ENCODE results near the gene TCF19. TPM values are rescaled to one million over a fixed set of nuclear protein-coding genes. Genes with fewer than 3 reads are reported as not detected.

The TCF19 gene
- total RNA-seq (2014; rRNA removed; shearing (Covaris generic)): 61.4 and 68.1 TPM in 2 replicates

- H3K9me3 ChIP-seq (replicated peaks): no peaks in the 10 kb centered on the region
- peak within 1 kb of the TSS; percentile 62 for H3K4me3 ChIP-seq
- H3K36me3 ChIP-seq: peaks cover 60% of the 10 kb centered on the region
- no peaks in the 10 kb centered on the region for H3K27me3 ChIP-seq (replicated peaks)
- H3K27ac ChIP-seq: peak within 1 kb of the TSS; percentile 59
- peaks cover 17% of the 10 kb centered on the region for H3K4me1 ChIP-seq (replicated peaks)
- DNase-seq (ENCODE audit: low read depth in 1 of 2, low spot score in 2 of 2): peak; percentile 99
Measured at GRCh38 chr6:31158140-31158862, at the start of gene TCF19. Gene TCF19, plus strand, starts transcription at chr6:31158589. Its CDS starts 881 bp downstream, at chr6:31159470.

- no peak for DNase-seq (ENCODE audit: low read depth in 1 of 2, low spot score in 2 of 2)
- no peaks in the 10 kb centered on the region for H3K36me3 ChIP-seq
- H3K27me3 ChIP-seq (replicated peaks): no peaks in the 10 kb centered on the region
- H3K9me3 ChIP-seq (replicated peaks): no peaks in the 10 kb centered on the region
- no peak overlapping the region for H3K27ac ChIP-seq
- H3K4me3 ChIP-seq: no peak overlapping the region
- H3K4me1 ChIP-seq (replicated peaks): peaks cover 33% of the 10 kb centered on the region
Measured at GRCh38 chr6:31110825-31111582, 47.4 kb upstream of the TCF19 start.

DNA sequence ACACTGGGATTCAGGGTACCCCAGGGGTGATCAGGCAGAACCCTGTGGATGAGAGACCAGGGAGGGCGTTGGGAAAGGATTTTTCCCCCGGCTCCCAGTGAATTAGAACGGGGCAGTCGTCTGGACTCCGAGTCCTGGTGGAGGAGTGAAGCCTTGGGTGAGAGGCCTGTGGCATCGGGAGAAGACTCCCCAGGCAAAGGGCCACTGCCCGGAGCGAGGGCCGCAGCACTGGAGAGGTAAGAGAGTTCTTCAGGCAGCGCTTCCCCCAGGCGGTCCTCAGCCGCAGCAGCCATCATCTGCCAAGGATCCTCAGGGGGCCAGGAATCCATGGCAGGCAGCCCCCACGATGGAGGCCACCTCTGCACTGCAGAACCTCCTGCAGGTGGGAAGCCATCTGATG, 46.7 kb upstream of the TCF19 start:
- no peaks in the 10 kb centered on the region for H3K36me3 ChIP-seq
- H3K9me3 ChIP-seq (replicated peaks): no peaks in the 10 kb centered on the region
- peaks cover 34% of the 10 kb centered on the region for H3K4me1 ChIP-seq (replicated peaks)
- no peak for DNase-seq (ENCODE audit: low read depth in 1 of 2, low spot score in 2 of 2)
- no peak overlapping the region for H3K4me3 ChIP-seq
- H3K27ac ChIP-seq: no peak overlapping the region
- H3K27me3 ChIP-seq (replicated peaks): no peaks in the 10 kb centered on the region

- Histone ChIP-seq H3K36me3 (no peaks in the 10 kb centered on the region), H3K9me3 (replicated peaks) (no peaks in the 10 kb centered on the region), H3K4me1 (replicated peaks) (peaks cover 34% of the 10 kb centered on the region), H3K27me3 (replicated peaks) (no peaks in the 10 kb centered on the region), H3K4me3 (no peak within 1 kb of the TSS), H3K27ac (no peak within 1 kb of the TSS)
- no peak for DNase-seq (ENCODE audit: low read depth in 1 of 2, low spot score in 2 of 2)
Measured at GRCh38 chr6:31112478-31112877, 45.9 kb upstream of the TCF19 start, which contains the start of gene C6orf15. Gene C6orf15, minus strand, starts transcription at chr6:31112575. Its CDS starts 20 bp downstream, at chr6:31112555.

DNA sequence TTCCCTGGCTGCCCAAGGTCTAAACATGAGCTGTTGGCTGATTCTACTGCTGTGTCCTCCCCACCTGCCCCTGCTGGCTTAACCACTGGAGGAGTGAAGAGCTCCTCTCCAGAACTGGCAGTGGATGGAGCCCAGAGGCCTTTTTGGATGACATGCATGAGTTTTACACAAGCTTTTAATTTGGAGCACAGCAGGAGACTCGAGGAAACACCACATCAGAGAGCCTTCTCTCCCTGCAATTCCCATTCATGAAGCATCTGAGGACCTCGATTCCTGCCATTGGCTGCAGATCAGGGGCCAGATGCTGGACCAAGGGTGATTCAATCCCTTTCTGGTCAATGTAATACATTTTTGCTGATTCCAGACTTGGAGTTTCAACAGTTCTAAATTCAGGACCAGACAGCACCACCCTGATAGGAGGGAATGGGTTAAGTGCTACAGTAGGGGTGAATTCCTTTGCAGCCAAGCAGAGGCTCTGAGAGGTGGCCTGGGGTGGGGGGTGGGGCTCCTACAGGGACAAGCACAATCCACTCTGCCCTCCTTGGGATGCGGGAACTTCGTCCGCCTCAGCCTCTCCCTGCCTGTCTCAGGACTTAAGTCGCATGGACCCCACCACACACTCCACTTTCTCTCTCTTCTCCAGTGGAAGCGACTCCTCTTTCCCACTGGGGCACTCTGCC, 44.4 kb upstream of the TCF19 start:
- Histone ChIP-seq H3K4me1 (replicated peaks) (peaks cover 34% of the 10 kb centered on the region), H3K36me3 (no peaks in the 10 kb centered on the region), H3K27ac (peak overlapping the region; percentile 93), H3K4me3 (peak overlapping the region; percentile 22; the same call in 1 of the 2 replicates), H3K27me3 (replicated peaks) (no peaks in the 10 kb centered on the region), H3K9me3 (replicated peaks) (no peaks in the 10 kb centered on the region)
- no peak for DNase-seq (ENCODE audit: low read depth in 1 of 2, low spot score in 2 of 2)

DNA sequence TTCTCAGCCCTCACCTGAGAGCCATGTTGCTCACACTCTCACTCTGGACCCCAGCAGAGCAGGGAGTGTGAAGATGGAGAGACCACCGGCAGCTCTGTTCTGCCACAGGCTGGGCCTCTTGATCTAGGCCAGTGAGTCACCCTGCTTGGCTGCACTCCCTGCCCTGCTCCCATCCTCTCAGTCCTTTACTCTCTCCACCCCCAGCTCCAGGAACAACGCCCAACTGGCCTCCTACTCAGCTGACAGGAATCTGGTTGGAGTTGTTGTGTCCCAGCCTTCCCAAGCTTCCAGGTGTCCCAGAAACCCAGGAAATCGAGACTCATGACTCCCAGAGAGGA, 43.9 kb upstream of the TCF19 start, which contains the start of gene PSORS1C1:
PSORS1C1 (plus strand) TSS at position 260 of the 338 bp plus-strand sequence. CDS start 14,833 bp downstream, outside the sequence.
- Histone ChIP-seq H3K36me3 (no peaks in the 10 kb centered on the region), H3K4me1 (replicated peaks) (peaks cover 34% of the 10 kb centered on the region), H3K4me3 (peak within 1 kb of the TSS; percentile 22), H3K27ac (peak within 1 kb of the TSS; percentile 93), H3K27me3 (replicated peaks) (no peaks in the 10 kb centered on the region), H3K9me3 (replicated peaks) (no peaks in the 10 kb centered on the region)
- DNase-seq (ENCODE audit: low read depth in 1 of 2, low spot score in 2 of 2): peak; percentile 90 to 94

- Histone ChIP-seq H3K27me3 (replicated peaks) (no peaks in the 10 kb centered on the region), H3K4me1 (replicated peaks) (peaks cover 31% of the 10 kb centered on the region), H3K4me3 (peak overlapping the region; percentile 22), H3K27ac (peak overlapping the region; percentile 93), H3K36me3 (no peaks in the 10 kb centered on the region), H3K9me3 (replicated peaks) (no peaks in the 10 kb centered on the region)
- peak in 1 of 2 experiments; percentile 59 for DNase-seq (ENCODE audit: low read depth in 1 of 2, low spot score in 2 of 2)
Measured at GRCh38 chr6:31114970-31115849, 43.2 kb upstream of the TCF19 start.

DNA sequence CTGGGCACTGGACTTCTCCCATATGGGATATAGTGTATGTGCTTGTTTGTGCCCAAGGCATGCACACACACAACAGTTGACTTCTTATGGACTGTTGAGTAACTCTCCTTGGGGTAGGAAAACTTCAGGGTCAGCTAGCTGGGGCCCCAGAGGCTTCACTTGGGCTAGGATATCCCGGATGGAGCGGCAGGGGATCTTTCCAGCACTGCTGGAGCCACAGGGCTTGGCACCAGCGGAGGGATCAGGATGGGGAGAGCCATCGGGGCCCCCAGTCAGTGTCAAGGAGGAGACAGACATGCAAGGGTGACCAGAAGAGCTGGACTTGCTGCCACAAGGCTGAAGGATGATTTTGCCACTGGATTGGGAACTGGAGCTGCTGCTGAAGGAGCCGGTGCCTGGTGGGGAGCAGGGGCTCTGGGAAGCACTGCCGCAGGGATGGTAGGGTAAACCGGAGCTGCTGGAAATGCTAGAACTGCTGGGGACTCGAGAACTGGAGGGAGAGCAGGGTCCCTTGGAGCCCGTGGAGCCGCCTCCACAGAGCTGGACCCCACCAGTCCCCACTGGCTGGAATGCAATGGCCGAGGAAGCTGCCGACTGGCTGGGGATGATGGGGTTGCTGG, 42.3 kb upstream of the TCF19 start:
- Histone ChIP-seq H3K4me1 (replicated peaks) (peaks cover 25% of the 10 kb centered on the region), H3K36me3 (no peaks in the 10 kb centered on the region), H3K27me3 (replicated peaks) (no peaks in the 10 kb centered on the region), H3K27ac (no peak overlapping the region), H3K9me3 (replicated peaks) (no peaks in the 10 kb centered on the region), H3K4me3 (no peak overlapping the region)
- DNase-seq (ENCODE audit: low read depth in 1 of 2, low spot score in 2 of 2): no peak

DNA sequence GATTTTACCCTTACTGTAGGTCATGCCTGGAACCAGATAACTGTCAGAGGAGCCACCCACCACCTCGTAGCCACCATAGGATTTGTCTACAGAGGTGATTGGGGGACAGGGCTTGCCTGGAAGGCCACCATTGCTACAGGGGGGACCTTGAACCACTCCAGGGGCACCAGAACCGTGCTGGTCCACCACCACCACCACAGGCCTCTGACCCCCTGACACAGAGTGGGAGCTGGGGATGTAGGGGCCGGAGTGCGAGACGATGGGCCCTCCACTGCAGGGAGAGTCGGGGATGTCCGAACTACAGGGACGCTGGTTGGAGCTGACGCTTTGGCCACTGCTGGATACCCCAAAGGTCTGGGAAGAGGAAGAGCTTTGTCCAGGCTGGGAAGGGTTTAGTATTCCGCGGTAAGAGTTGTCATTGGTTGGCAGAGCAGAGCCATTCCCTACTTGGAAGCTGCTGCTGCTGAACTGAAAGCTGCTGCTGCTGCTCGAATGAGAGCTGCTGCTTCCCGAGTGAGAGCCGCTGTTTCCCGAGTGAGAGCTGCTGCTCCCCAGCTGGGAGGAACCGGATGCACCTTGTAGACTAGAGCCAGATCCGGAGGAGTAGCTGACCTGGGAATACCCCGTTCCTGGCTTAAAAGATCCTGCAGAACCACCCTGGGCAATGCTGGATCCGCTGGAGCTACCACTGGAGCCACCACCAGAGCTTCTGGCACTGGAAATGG, 41.6 kb upstream of the TCF19 start:
- no peak for DNase-seq (ENCODE audit: low read depth in 1 of 2, low spot score in 2 of 2)
- no peaks in the 10 kb centered on the region for H3K36me3 ChIP-seq
- no peaks in the 10 kb centered on the region for H3K9me3 ChIP-seq (replicated peaks)
- no peaks in the 10 kb centered on the region for H3K27me3 ChIP-seq (replicated peaks)
- no peak overlapping the region for H3K4me3 ChIP-seq
- H3K4me1 ChIP-seq (replicated peaks): peaks cover 25% of the 10 kb centered on the region
- no peak overlapping the region for H3K27ac ChIP-seq

GRCh38 chr6:31118178-31118577, 40.2 kb upstream of the TCF19 start:
- no peaks in the 10 kb centered on the region for H3K36me3 ChIP-seq
- DNase-seq (ENCODE audit: low read depth in 1 of 2, low spot score in 2 of 2): no peak
- no peaks in the 10 kb centered on the region for H3K27me3 ChIP-seq (replicated peaks)
- peaks cover 37% of the 10 kb centered on the region for H3K4me1 ChIP-seq (replicated peaks)
- no peak overlapping the region for H3K4me3 ChIP-seq
- no peaks in the 10 kb centered on the region for H3K9me3 ChIP-seq (replicated peaks)
- H3K27ac ChIP-seq: no peak overlapping the region

GRCh38 chr6:31120151-31120915, 38.1 kb upstream of the TCF19 start, which contains the start of gene CDSN:
Gene CDSN, minus strand, starts transcription at chr6:31120446. Its CDS starts 27 bp downstream, at chr6:31120419.
- no peak within 1 kb of the TSS for H3K27ac ChIP-seq
- no peaks in the 10 kb centered on the region for H3K27me3 ChIP-seq (replicated peaks)
- no peaks in the 10 kb centered on the region for H3K9me3 ChIP-seq (replicated peaks)
- peaks cover 34% of the 10 kb centered on the region for H3K4me1 ChIP-seq (replicated peaks)
- no peaks in the 10 kb centered on the region for H3K36me3 ChIP-seq
- DNase-seq (ENCODE audit: low read depth in 1 of 2, low spot score in 2 of 2): no peak
- H3K4me3 ChIP-seq: no peak within 1 kb of the TSS
